ENCODE measurements around the gene KRTAP10-2. TPM values are rescaled to one million over a fixed set of nuclear protein-coding genes. Genes with fewer than 3 reads are reported as not detected.

The KRTAP10-2 gene
- total and polyA plus RNA-seq, 2 experiments from 2014 or later, result 0.24 TPM; not detected in 1

GRCh38 chr21:44576025-44576420 lies 24.7 kb upstream of the KRTAP10-2 start:
- Histone ChIP-seq H3K4me1 (ENCODE audit: insufficient read depth) (no peaks in the 10 kb centered on the region), H3K79me2 (replicated peaks; ENCODE audit: insufficient read depth) (no peaks in the 10 kb centered on the region), H3K27me3 (ENCODE audit: insufficient read depth) (no peaks in the 10 kb centered on the region), H4K20me1 (replicated peaks; ENCODE audit: insufficient read depth) (no peaks in the 10 kb centered on the region), H3K9me2 (ENCODE audit: insufficient read depth) (no peaks in the 10 kb centered on the region), H2AFZ (no peak overlapping the region), H3K4me3 (no peak overlapping the region), H3K4me2 (no peak overlapping the region), H3K27ac (ENCODE audit: low read depth) (no peak overlapping the region), H3K36me3 (ENCODE audit: insufficient read depth) (no peaks in the 10 kb centered on the region), H3F3A (replicated peaks; ENCODE audit: low read depth) (no peaks in the 10 kb centered on the region)
- Mint-ChIP-seq H3K36me3 (ENCODE audit: low read depth) (peaks cover 7% of the 10 kb centered on the region), H3K9me3 (peaks cover 38% of the 10 kb centered on the region), H3K4me1 (peaks cover 9% of the 10 kb centered on the region), H3K27ac (no peak overlapping the region), H3K4me3 (no peak overlapping the region), H3K27me3 (ENCODE audit: insufficient read depth, low read depth, poor library complexity) (peaks cover 13% of the 10 kb centered on the region)
- no peak for DNase-seq (ENCODE audit: low spot score)
- TF ChIP-seq EZH2 (IDR thresholded peaks at IDR 0.05; ENCODE audit: low read depth, unreplicated experiment) (no peak), ZNF331 (CRISPR knock-in tag; IDR thresholded peaks at IDR 0.05; ENCODE audit: low read depth) (no peak), REST (IDR thresholded peaks at IDR 0.05; ENCODE audit: unreplicated experiment) (no peak), JUNB (IDR thresholded peaks at IDR 0.05; ENCODE audit: unreplicated experiment) (no peak), CREB1 (CRISPR knock-in tag; IDR thresholded peaks at IDR 0.05; ENCODE audit: low read depth) (no peak), ZNF114 (CRISPR knock-in tag; IDR thresholded peaks at IDR 0.05) (no peak), STAT1 (IDR thresholded peaks at IDR 0.05; ENCODE audit: unreplicated experiment) (no peak), ETS1 (IDR thresholded peaks at IDR 0.05) (no peak), CTCF (conservative IDR thresholded peaks at IDR 0.05; ENCODE audit: low read depth in 2 of 2) (no peak), ZNF462 (CRISPR knock-in tag; IDR thresholded peaks at IDR 0.05) (no peak), EZH2phosphoT487 (IDR thresholded peaks at IDR 0.05; ENCODE audit: unreplicated experiment) (no peak), NANOG (IDR thresholded peaks at IDR 0.05; ENCODE audit: borderline replicate concordance) (no peak), POLR2AphosphoS5 (IDR thresholded peaks at IDR 0.05; ENCODE audit: low read depth) (no peak)
- ATAC-seq, result no peak

Measured in GM23338 (cell line).